ENCODE results near the gene APOBEC4. TPM values are rescaled to one million over a fixed set of nuclear protein-coding genes. Genes with fewer than 3 reads are reported as not detected.

The APOBEC4 gene
- total and polyA plus RNA-seq, 2 experiments from 2014 or later = 0.37 TPM; not detected in 1

DNA sequence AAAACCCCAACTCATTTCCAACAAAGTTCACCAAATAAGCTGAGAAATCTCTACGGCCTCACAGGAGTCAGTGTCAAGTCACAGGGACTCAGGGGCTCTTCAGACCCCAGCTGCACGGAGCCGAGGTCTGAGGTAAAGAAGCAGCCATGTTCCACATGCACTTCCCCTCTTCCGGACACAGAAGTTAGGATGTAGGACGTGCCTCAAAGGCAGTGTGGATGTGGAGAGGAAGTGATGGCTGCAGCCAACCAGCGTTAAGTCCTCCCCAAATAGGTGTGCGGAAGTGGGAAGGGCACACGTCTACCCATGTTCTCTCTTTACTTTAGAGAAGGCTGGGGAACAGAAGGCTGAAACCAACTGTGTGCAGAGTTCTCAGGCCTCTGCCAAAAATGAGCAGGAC lies 48.3 kb downstream of the APOBEC4 start:
- no peak for DNase-seq (ENCODE audit: low spot score)
- Histone ChIP-seq H4K20me1 (ENCODE audit: insufficient read depth, poor library complexity, severe bottlenecking) (no peaks in the 10 kb centered on the region), H3K36me3 (replicated peaks; ENCODE audit: insufficient read depth, low read depth) (no peaks in the 10 kb centered on the region), H3K4me2 (no peak overlapping the region), H3K9me3 (ENCODE audit: low read depth) (no peaks in the 10 kb centered on the region), H3K27me3 (no peaks in the 10 kb centered on the region), H3K4me3 (no peak overlapping the region), H3K27ac (no peak overlapping the region), H3K4me1 (ENCODE audit: insufficient read depth) (no peaks in the 10 kb centered on the region), H2AFZ (no peak overlapping the region), H3K9me2 (replicated peaks; ENCODE audit: insufficient read depth) (no peaks in the 10 kb centered on the region), H3K79me2 (no peaks in the 10 kb centered on the region)
- 93% methylated on average over 8 of the region's 8 CpGs for WGBS (ENCODE audit: low lambda C conversion rate, missing lambda C conversion rate)
- no peak for TF ChIP-seq EZH2phosphoT487 (IDR thresholded peaks at IDR 0.05; ENCODE audit: low read depth, severe bottlenecking, unreplicated experiment)
- TF ChIP-seq, protein P1, sequence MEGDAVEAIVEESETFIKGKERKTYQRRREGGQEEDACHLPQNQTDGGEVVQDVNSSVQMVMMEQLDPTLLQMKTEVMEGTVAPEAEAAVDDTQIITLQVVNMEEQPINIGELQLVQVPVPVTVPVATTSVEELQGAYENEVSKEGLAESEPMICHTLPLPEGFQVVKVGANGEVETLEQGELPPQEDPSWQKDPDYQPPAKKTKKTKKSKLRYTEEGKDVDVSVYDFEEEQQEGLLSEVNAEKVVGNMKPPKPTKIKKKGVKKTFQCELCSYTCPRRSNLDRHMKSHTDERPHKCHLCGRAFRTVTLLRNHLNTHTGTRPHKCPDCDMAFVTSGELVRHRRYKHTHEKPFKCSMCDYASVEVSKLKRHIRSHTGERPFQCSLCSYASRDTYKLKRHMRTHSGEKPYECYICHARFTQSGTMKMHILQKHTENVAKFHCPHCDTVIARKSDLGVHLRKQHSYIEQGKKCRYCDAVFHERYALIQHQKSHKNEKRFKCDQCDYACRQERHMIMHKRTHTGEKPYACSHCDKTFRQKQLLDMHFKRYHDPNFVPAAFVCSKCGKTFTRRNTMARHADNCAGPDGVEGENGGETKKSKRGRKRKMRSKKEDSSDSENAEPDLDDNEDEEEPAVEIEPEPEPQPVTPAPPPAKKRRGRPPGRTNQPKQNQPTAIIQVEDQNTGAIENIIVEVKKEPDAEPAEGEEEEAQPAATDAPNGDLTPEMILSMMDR (IDR thresholded peaks at IDR 0.05; ENCODE audit: poor library complexity) = no peak
- no peak for TF ChIP-seq EZH2 (IDR thresholded peaks at IDR 0.05; ENCODE audit: borderline replicate concordance)

DNA sequence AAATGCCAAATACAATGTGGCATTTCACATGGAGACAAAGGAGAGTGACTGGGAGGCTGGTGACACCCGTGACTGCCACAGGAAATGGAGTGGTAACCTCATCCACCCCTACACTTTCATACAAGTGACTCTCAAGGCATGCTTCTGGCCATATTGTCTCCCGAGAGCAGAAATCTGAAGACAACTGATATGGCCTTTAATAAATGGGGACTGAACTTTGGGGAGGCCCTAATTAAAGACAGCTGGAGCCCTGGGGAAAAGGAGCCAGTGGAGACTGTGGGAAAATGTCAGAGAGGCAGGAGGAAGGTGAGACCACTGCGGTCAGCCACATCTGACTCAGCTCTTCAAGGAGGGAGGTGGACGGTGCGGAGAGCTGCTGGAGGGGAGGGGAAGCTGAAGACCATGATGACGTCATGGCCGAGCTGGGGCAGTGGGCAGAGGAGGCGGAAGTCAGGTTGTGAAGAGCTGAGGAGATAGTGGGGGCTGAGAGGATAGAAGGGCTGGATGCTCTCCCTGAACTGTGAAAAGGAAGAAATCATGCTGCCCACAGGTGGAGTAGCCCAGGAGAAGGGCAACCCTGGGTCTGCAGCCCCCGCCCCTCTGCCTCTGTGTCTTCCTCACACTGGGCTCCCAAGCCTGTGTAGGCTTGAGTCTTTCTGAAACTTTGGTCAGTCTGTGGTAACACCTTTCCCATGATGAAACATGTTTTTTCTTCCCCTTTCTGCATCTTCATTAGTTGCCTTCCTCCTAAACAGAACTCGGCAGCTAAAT lies 48.9 kb downstream of the APOBEC4 start:
- whole genome bisulfite sequencing (ENCODE audit: low lambda C conversion rate, missing lambda C conversion rate) = 65% methylated on average over 10 of the region's 10 CpGs
- Histone ChIP-seq H2AFZ (no peak overlapping the region), H3K27ac (peak overlapping the region; percentile 83), H3K9me3 (ENCODE audit: low read depth) (no peaks in the 10 kb centered on the region), H3K79me2 (no peaks in the 10 kb centered on the region), H3K4me1 (ENCODE audit: insufficient read depth) (no peaks in the 10 kb centered on the region), H3K4me2 (no peak overlapping the region), H3K9me2 (replicated peaks; ENCODE audit: insufficient read depth) (no peaks in the 10 kb centered on the region), H3K36me3 (replicated peaks; ENCODE audit: insufficient read depth, low read depth) (no peaks in the 10 kb centered on the region), H3K27me3 (no peaks in the 10 kb centered on the region), H4K20me1 (ENCODE audit: insufficient read depth, poor library complexity, severe bottlenecking) (no peaks in the 10 kb centered on the region), H3K4me3 (no peak overlapping the region)
- DNase-seq (ENCODE audit: low spot score) = no peak
- no peak for TF ChIP-seq EZH2phosphoT487 (IDR thresholded peaks at IDR 0.05; ENCODE audit: low read depth, severe bottlenecking, unreplicated experiment)

DNA sequence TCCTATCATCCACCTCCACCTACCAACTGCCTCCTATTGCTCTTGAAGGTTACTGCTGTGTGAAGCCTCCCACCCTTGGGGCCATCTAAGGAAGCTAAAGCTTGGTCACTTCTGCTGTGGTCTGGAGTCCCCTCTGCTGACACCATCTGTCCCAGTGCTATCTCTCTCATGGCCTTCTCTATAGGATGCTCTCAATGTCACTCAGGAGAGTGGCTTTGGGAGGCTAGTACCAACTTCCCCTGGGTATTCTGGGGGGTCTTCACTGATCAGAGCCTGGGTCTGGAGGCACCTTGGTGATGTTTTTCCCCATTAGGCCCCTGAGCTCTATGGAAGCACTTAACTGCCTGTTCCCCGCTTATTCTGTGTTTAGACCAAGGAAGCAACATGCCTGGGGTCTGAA lies 50.6 kb downstream of the APOBEC4 start:
- Histone ChIP-seq H3K9me2 (replicated peaks; ENCODE audit: insufficient read depth) (no peaks in the 10 kb centered on the region), H3K4me2 (no peak overlapping the region), H3K9me3 (ENCODE audit: low read depth) (no peaks in the 10 kb centered on the region), H3K4me1 (ENCODE audit: insufficient read depth) (peaks cover 5% of the 10 kb centered on the region), H3K4me3 (no peak overlapping the region), H3K79me2 (no peaks in the 10 kb centered on the region), H3K36me3 (replicated peaks; ENCODE audit: insufficient read depth, low read depth) (no peaks in the 10 kb centered on the region), H2AFZ (no peak overlapping the region), H4K20me1 (ENCODE audit: insufficient read depth, poor library complexity, severe bottlenecking) (no peaks in the 10 kb centered on the region), H3K27ac (peak overlapping the region; percentile 73), H3K27me3 (no peaks in the 10 kb centered on the region)
- TF ChIP-seq EZH2phosphoT487 (IDR thresholded peaks at IDR 0.05; ENCODE audit: low read depth, severe bottlenecking, unreplicated experiment) = no peak
- no peak for TF ChIP-seq EZH2 (IDR thresholded peaks at IDR 0.05; ENCODE audit: borderline replicate concordance)
- TF ChIP-seq, protein P1 (IDR thresholded peaks at IDR 0.05; ENCODE audit: poor library complexity) = no peak
- 100% methylated on average over 1 of the region's 1 CpG for WGBS (ENCODE audit: low lambda C conversion rate, missing lambda C conversion rate)
- no peak for DNase-seq (ENCODE audit: low spot score)

DNA sequence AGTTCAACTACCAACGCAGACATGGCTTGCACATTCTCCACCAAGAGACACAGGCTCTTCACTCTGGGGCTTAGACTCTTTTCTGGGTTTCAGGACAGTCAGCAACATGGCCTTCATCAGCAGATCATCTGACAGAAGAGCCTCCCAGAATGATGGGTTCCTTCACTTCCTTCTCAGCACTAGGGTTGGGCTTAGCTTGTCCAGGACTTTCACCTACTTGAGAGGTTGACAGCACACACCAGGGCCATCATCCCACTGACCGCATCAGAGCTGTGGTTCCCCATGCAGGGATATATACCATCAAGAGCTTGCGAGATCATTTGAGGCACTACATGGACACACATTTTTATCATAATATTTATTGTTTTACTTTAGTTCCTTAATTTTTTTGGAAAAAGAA lies 52.5 kb downstream of the APOBEC4 start:
- Histone ChIP-seq H3K27me3 (no peaks in the 10 kb centered on the region), H3K27ac (no peak overlapping the region), H3K9me3 (ENCODE audit: low read depth) (no peaks in the 10 kb centered on the region), H3K4me1 (ENCODE audit: insufficient read depth) (peaks cover 5% of the 10 kb centered on the region), H3K4me3 (no peak overlapping the region), H4K20me1 (ENCODE audit: insufficient read depth, poor library complexity, severe bottlenecking) (no peaks in the 10 kb centered on the region), H3K79me2 (no peaks in the 10 kb centered on the region), H3K36me3 (replicated peaks; ENCODE audit: insufficient read depth, low read depth) (no peaks in the 10 kb centered on the region), H2AFZ (no peak overlapping the region), H3K4me2 (no peak overlapping the region), H3K9me2 (replicated peaks; ENCODE audit: insufficient read depth) (no peaks in the 10 kb centered on the region)
- TF ChIP-seq, protein P1 (IDR thresholded peaks at IDR 0.05; ENCODE audit: poor library complexity) = no peak
- TF ChIP-seq EZH2phosphoT487 (IDR thresholded peaks at IDR 0.05; ENCODE audit: low read depth, severe bottlenecking, unreplicated experiment) (no peak), EZH2 (IDR thresholded peaks at IDR 0.05; ENCODE audit: borderline replicate concordance) (no peak)
- WGBS (ENCODE audit: low lambda C conversion rate, missing lambda C conversion rate) = 98% methylated on average over 3 of the region's 3 CpGs
- DNase-seq (ENCODE audit: low spot score) = no peak

All from hepatocyte (in vitro differentiated cells).